HepG2 (cell line): ENCODE data around the gene LDAH. TPM values are rescaled to one million over a fixed set of nuclear protein-coding genes. Genes with fewer than 3 reads are reported as not detected.

Source experiments
- AGO1 ChIP-seq: fragments of 200-400 bp; formaldehyde crosslinking; IDR thresholded peaks from 2 replicates; pipeline ENCODE4 v1.6.1; 2017; ENCODE audit warnings: mild to moderate bottlenecking, low read depth, low read length, moderate library complexity; ENCODE audit not compliant: poor library complexity, severe bottlenecking
- CSRNP1 ChIP-seq: sonication (generic); formaldehyde crosslinking; IDR thresholded peaks from 2 replicates; pipeline ENCODE4 v1.8.1; 2023; ENCODE audit warnings: mild to moderate bottlenecking, missing genetic modification reagents
- GATAD2A ChIP-seq: IDR thresholded peaks from 2 replicates; pipeline ENCODE4 v1.6.1; 2016
- HNF1A ChIP-seq, 2 experiments: sonication (generic) in 1 of 2; formaldehyde crosslinking in 1 of 2; IDR thresholded peaks; 2 replicates each; pipeline versions ENCODE4 v1.4.0 to v1.6.1; 2016 to 2020; ENCODE audit warnings: borderline replicate concordance in 1 of 2, low read depth in 1 of 2, mild to moderate bottlenecking in 1 of 2, missing genetic modification reagents in 1 of 2
- KMT2A ChIP-seq: sonication (generic); formaldehyde crosslinking; IDR thresholded peaks from 2 replicates; pipeline ENCODE4 v1.4.0; 2020; ENCODE audit warnings: missing genetic modification reagents
- ONECUT2 ChIP-seq: sonication (generic); formaldehyde crosslinking; IDR thresholded peaks from 2 replicates; pipeline ENCODE4 v1.4.0; 2020; ENCODE audit warnings: missing genetic modification reagents
- SIN3A ChIP-seq: IDR thresholded peaks from 2 replicates; pipeline ENCODE4 v1.6.1; 2011; ENCODE audit warnings: low read depth, mild to moderate bottlenecking, control low read depth, low read length, borderline replicate concordance
- TAF1 ChIP-seq: sonication (generic); formaldehyde crosslinking; IDR thresholded peaks from 2 replicates; pipeline ENCODE4 v1.4.0; 2020; ENCODE audit warnings: missing genetic modification reagents
- TARDBP ChIP-seq: sonication (generic); formaldehyde crosslinking; IDR thresholded peaks from 2 replicates; pipeline ENCODE4 v1.8.0; 2022; ENCODE audit warnings: mild to moderate bottlenecking, missing genetic modification reagents
- TRAFD1 ChIP-seq: sonication (generic); formaldehyde crosslinking; IDR thresholded peaks from 2 replicates; pipeline ENCODE4 v1.5.1; 2020; ENCODE audit warnings: missing genetic modification reagents, mild to moderate bottlenecking, borderline replicate concordance
- ZBTB14 ChIP-seq: sonication (generic); formaldehyde crosslinking; IDR thresholded peaks from 2 replicates; pipeline ENCODE4 v1.4.0; 2020; ENCODE audit warnings: missing genetic modification reagents
- ZBTB3 ChIP-seq: sonication (generic); formaldehyde crosslinking; IDR thresholded peaks from 2 replicates; pipeline ENCODE4 v1.4.0; 2020; ENCODE audit warnings: low read depth, mild to moderate bottlenecking, moderate library complexity, missing genetic modification reagents, borderline replicate concordance
- ZMYM4 ChIP-seq: sonication (generic); formaldehyde crosslinking; IDR thresholded peaks from 2 replicates; pipeline ENCODE4 v1.8.1; 2023; ENCODE audit warnings: mild to moderate bottlenecking, missing genetic modification reagents
- ZNF446 ChIP-seq: sonication (generic); formaldehyde crosslinking; IDR thresholded peaks from 2 replicates; pipeline ENCODE4 v1.5.0; 2020; ENCODE audit warnings: mild to moderate bottlenecking, missing genetic modification reagents
- ZNF510 ChIP-seq: sonication (generic); formaldehyde crosslinking; IDR thresholded peaks from 2 replicates; pipeline ENCODE4 v1.4.0; 2020; ENCODE audit warnings: low read depth, mild to moderate bottlenecking, missing genetic modification reagents
- ZNF710 ChIP-seq: sonication (generic); formaldehyde crosslinking; IDR thresholded peaks from 2 replicates; pipeline ENCODE4 v1.5.0; 2020; ENCODE audit warnings: mild to moderate bottlenecking, missing genetic modification reagents, borderline replicate concordance
- polyA plus RNA-seq, 8 experiments: library from polyadenylated mRNA; depleted of rRNA in 3 of 8; stranded (reverse) in 7 of 8; unstranded in 1 of 8; fragments of >200 nt; fragmentation: Illumina TruSeq in 4 of 8; extraction: Trizol in 4 of 8; gene quantifications; 2 replicates each; pipeline versions ENCODE4 v1.2.1 to v1.2.3, GENCODE V29; 2011 to 2016; ENCODE audit warnings: low read depth in 4 of 8, missing spikeins in 1 of 8, mixed read lengths in 1 of 8; ENCODE audit not compliant: insufficient read depth in 1 of 8
- total RNA-seq, 5 experiments: library from RNA; depleted of rRNA; stranded (reverse); fragments of >200 nt; fragmentation: Illumina TruSeq; extraction: Trizol; gene quantifications; 2 replicates each; pipeline ENCODE4 v1.2.3, GENCODE V29; 2016; ENCODE audit warnings: low read depth in 1 of 5

LDAH gene
- total and polyA plus RNA-seq, 2 of the 13 experiments (the other 11 are each of a cell fraction or from before 2014, with no cell fraction given): 28.8 to 46.2 TPM

- TF ChIP-seq TRAFD1 (CRISPR knock-in tag): no peak
- no peak for TF ChIP-seq SIN3A
- peak; percentile 55; the same call in 1 of the 2 replicates for TF ChIP-seq ZNF710 (CRISPR knock-in tag)
- peak; percentile 14 for TF ChIP-seq AGO1
- no peak for TF ChIP-seq ZNF510
- peak; percentile 75; the same call in 1 of the 2 replicates for TF ChIP-seq ZNF446
- peak; percentile 21; the same call in 1 of the 2 replicates for TF ChIP-seq KMT2A (CRISPR knock-in tag)
- peak; percentile 27; the same call in 1 of the 2 replicates for TF ChIP-seq GATAD2A (CRISPR knock-in tag)
- TF ChIP-seq HNF1A (IDR thresholded peaks at IDR 0.05; ENCODE audit: low read depth): no peak
- TF ChIP-seq HNF1A (CRISPR knock-in tag; IDR thresholded peaks at IDR 0.05; ENCODE audit: borderline replicate concordance): peak; percentile 50; the same call in 1 of the 2 replicates
- peak; percentile 30; the same call in 1 of the 2 replicates for TF ChIP-seq TAF1 (CRISPR knock-in tag)
- TF ChIP-seq ONECUT2 (CRISPR knock-in tag): no peak
- no peak for TF ChIP-seq ZBTB3
- TF ChIP-seq TARDBP (CRISPR knock-in tag): peak; percentile 31; the same call in 1 of the 2 replicates
- peak; percentile 66 for TF ChIP-seq ZMYM4 (CRISPR knock-in tag)
- peak; percentile 67; the same call in 1 of the 2 replicates for TF ChIP-seq CSRNP1 (CRISPR knock-in tag)
- TF ChIP-seq ZBTB14 (CRISPR knock-in tag): peak; percentile 51; the same call in 1 of the 2 replicates
Observed at GRCh38 chr2:20667531-20668401, 155.1 kb downstream of the LDAH start (continued).
